T-helper 2 cell treated with Interferon-gamma antibody and Interleukin-4, amounts not matched to agents 5 μg/mL and 100 μg/mL, for 36 hours (primary cell): ENCODE data around the gene KRT17.
"Not testable (repeated sequence)": the region's sequence is repeated elsewhere in the genome, so short reads cannot be mapped to it uniquely, and the experiment has no call there.

Experiments
- DNase-seq: peaks from one replicate; pipeline ENCODE4 v3.0.0; 2021; ENCODE audit warnings: low spot score
- H3K27ac Mint-ChIP-seq: one replicate; pipeline ENCODE4 v1.8.0; 2021; ENCODE audit warnings: mild to moderate bottlenecking, mixed read lengths
- H3K27me3 Mint-ChIP-seq: one replicate; pipeline ENCODE4 v1.8.0; 2021; ENCODE audit warnings: low read depth, mixed read lengths
- H3K36me3 Mint-ChIP-seq: one replicate; pipeline ENCODE4 v1.8.0; 2021; ENCODE audit warnings: low read depth, mixed read lengths
- H3K4me1 Mint-ChIP-seq: one replicate; pipeline ENCODE4 v1.8.0; 2021; ENCODE audit warnings: low read depth, mixed read lengths
- H3K4me3 Mint-ChIP-seq: one replicate; pipeline ENCODE4 v1.8.0; 2022; ENCODE audit warnings: mild to moderate bottlenecking, moderate library complexity, mixed read lengths
- H3K9me3 Mint-ChIP-seq: one replicate; pipeline ENCODE4 v1.8.0; 2021; ENCODE audit warnings: mixed read lengths

The KRT17 gene

GRCh38 chr17:41578538-41578937, 45.8 kb downstream of the KRT17 start:
- H3K4me3 Mint-ChIP-seq = no peak overlapping the region
- H3K27ac Mint-ChIP-seq = no peak overlapping the region

GRCh38 chr17:41576740-41577139, 47.6 kb downstream of the KRT17 start:
- H3K4me3 Mint-ChIP-seq, H3K9me3 Mint-ChIP-seq, DNase-seq, H3K27ac Mint-ChIP-seq, H3K4me1 Mint-ChIP-seq, H3K36me3 Mint-ChIP-seq: not testable (repeated sequence)
- H3K27me3 Mint-ChIP-seq = peaks cover 17% of the 10 kb centered on the region

More at GRCh38 chr17:41578538-41578937, 45.8 kb downstream of the KRT17 start:
- no peaks in the 10 kb centered on the region for H3K36me3 Mint-ChIP-seq
- peaks cover 13% of the 10 kb centered on the region for H3K27me3 Mint-ChIP-seq
- no peaks in the 10 kb centered on the region for H3K4me1 Mint-ChIP-seq
- DNase-seq = no peak
- no peaks in the 10 kb centered on the region for H3K9me3 Mint-ChIP-seq

GRCh38 chr17:41575336-41575735, 49.0 kb downstream of the KRT17 start:
- no peak overlapping the region for H3K27ac Mint-ChIP-seq
- DNase-seq = no peak
- H3K9me3 Mint-ChIP-seq = no peaks in the 10 kb centered on the region

GRCh38 chr17:41571561-41572434, 52.6 kb downstream of the KRT17 start, which contains the start of gene KRT9:
TSS of gene KRT9 (minus strand) at chr17:41572059. CDS start at chr17:41571992, 67 bp downstream.
- Mint-ChIP-seq H3K27me3 (peaks cover 8% of the 10 kb centered on the region), H3K36me3 (peaks cover 2% of the 10 kb centered on the region), H3K4me1 (peaks cover 7% of the 10 kb centered on the region), H3K4me3 (no peak within 1 kb of the TSS), H3K27ac (no peak within 1 kb of the TSS), H3K9me3 (peaks cover 9% of the 10 kb centered on the region)
- no peak for DNase-seq

More at GRCh38 chr17:41575336-41575735, 49.0 kb downstream of the KRT17 start:
- Mint-ChIP-seq H3K27me3 (peaks cover 15% of the 10 kb centered on the region), H3K36me3 (no peaks in the 10 kb centered on the region), H3K4me3 (no peak overlapping the region), H3K4me1 (no peaks in the 10 kb centered on the region)
